Endodermal cell (in vitro differentiated cells): ENCODE measurements around the gene TIMP4. TPM values are rescaled to one million over a fixed set of nuclear protein-coding genes. Genes with fewer than 3 reads are reported as not detected.

Experiments used
- DNase-seq: peaks from one replicate; pipeline ENCODE4 v3.0.0-alpha.2; 2017
- H3K27ac ChIP-seq: 2 replicates; pipeline ENCODE4 v1.5.1; 2013; ENCODE audit warnings: mild to moderate bottlenecking, low read depth, low read length, moderate library complexity
- H3K27me3 ChIP-seq: 2 replicates; pipeline ENCODE4 v1.6.1; 2013; ENCODE audit warnings: mild to moderate bottlenecking, low read length, moderate library complexity; ENCODE audit not compliant: insufficient read depth, control insufficient read depth, poor library complexity, severe bottlenecking
- H3K36me3 ChIP-seq: 2 replicates; pipeline ENCODE4 v1.7.0; 2013; ENCODE audit warnings: mild to moderate bottlenecking, low read length, moderate library complexity; ENCODE audit not compliant: control insufficient read depth, insufficient read depth
- H3K4me1 ChIP-seq: one replicate; pipeline ENCODE4 v1.7.0; 2013; ENCODE audit warnings: low read length; ENCODE audit not compliant: control insufficient read depth, insufficient read depth
- H3K4me3 ChIP-seq: 2 replicates; pipeline ENCODE4 v1.5.1; 2013; ENCODE audit warnings: mild to moderate bottlenecking, low read length, moderate library complexity
- H3K9ac ChIP-seq: 2 replicates; pipeline ENCODE4 v1.6.1; 2013; ENCODE audit warnings: mild to moderate bottlenecking, low read length, moderate library complexity; ENCODE audit not compliant: poor library complexity, severe bottlenecking; ENCODE audit errors: extremely low read depth
- H3K9me3 ChIP-seq: 2 replicates; pipeline ENCODE4 v1.6.1; 2013; ENCODE audit warnings: mild to moderate bottlenecking, low read length, moderate library complexity; ENCODE audit not compliant: control insufficient read depth
- H3K27ac Mint-ChIP-seq: 2 replicates; pipeline ENCODE4 v1.8.0; 2020; ENCODE audit warnings: mixed read lengths
- H3K27me3 Mint-ChIP-seq: 2 replicates; pipeline ENCODE4 v1.8.0; 2021; ENCODE audit warnings: mild to moderate bottlenecking, mixed read lengths; ENCODE audit not compliant: insufficient read depth
- H3K36me3 Mint-ChIP-seq: 2 replicates; pipeline ENCODE4 v1.8.0; 2020; ENCODE audit warnings: low read depth, mixed read lengths
- H3K4me1 Mint-ChIP-seq: 2 replicates; pipeline ENCODE4 v1.8.0; 2020; ENCODE audit warnings: mixed read lengths
- H3K4me3 Mint-ChIP-seq: 2 replicates; pipeline ENCODE4 v1.8.0; 2020; ENCODE audit warnings: mild to moderate bottlenecking, moderate library complexity, mixed read lengths
- H3K9me3 Mint-ChIP-seq: 2 replicates; pipeline ENCODE4 v1.8.0; 2020; ENCODE audit warnings: mild to moderate bottlenecking, mixed read lengths
- WGBS, 2 experiments: methylation state at CpG; one replicate each; pipeline versions ENCODE4 v1.1.5 to v1.1.7; 2013; ENCODE audit warnings: missing lambda C conversion rate in 2 of 2, mixed read lengths in 1 of 2; ENCODE audit not compliant: insufficient coverage in 1 of 2, insufficient read length in 1 of 2; 5-methylcytosine and 5-hydroxymethylcytosine counted together
- total RNA-seq, 2 donors: library from RNA; stranded (reverse); fragmentation: NEBNext Ultra II Directional in 1 of 2; extraction: Animal tissue kit (Norgen Biotek cat#: 25700) in 1 of 2; gene quantifications; 2 replicates in 1 of 2; 3 replicates in 1 of 2; pipeline ENCODE4 v1.2.1, GENCODE V29; 2021
- TF ChIP-seq, protein P1 (sequence below): fragments of 200-600 bp; sonication (generic); conservative IDR thresholded peaks from 2 replicates; pipeline ENCODE4 v1.5.0; 2021; ENCODE audit warnings: antibody characterized with exemption, mild to moderate bottlenecking

Gene TIMP4
- total RNA-seq, 2 donors from 2014 or later, result 4.4 TPM; not detected in 1

DNA sequence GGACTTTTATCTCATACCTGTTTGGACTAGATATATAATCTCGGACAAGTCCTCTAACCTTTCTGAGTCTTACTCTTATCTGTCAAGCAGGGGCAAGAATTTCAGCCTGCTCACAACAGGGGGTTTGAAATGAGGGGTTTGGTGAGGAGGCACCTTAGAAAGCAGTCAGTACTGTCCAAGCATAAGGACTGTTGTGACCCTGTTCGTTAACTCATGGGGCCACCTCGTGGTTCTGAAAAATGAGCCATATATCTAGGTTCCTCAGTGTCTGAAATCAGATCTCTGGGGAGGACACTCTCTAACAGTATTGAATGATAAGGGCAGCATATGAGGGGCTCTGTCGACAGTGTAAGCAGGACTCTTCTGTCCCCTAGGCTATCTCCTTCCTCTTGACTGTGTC lies 7.2 kb upstream of the TIMP4 start:
- peaks cover 18% of the 10 kb centered on the region for H3K36me3 Mint-ChIP-seq
- no peaks in the 10 kb centered on the region for H3K4me1 ChIP-seq
- H3K4me3 ChIP-seq, result no peak overlapping the region
- H3K9me3 Mint-ChIP-seq, result no peaks in the 10 kb centered on the region
- 87 to 89% methylated on average over 3 to 4 of the region's 4 CpGs for WGBS, 2 experiments
- H3K27me3 ChIP-seq, result no peaks in the 10 kb centered on the region
- no peak overlapping the region for H3K27ac Mint-ChIP-seq
- no peaks in the 10 kb centered on the region for H3K9me3 ChIP-seq
- peaks cover 6% of the 10 kb centered on the region for H3K4me1 Mint-ChIP-seq
- H3K36me3 ChIP-seq, result no peaks in the 10 kb centered on the region
- no peaks in the 10 kb centered on the region for H3K27me3 Mint-ChIP-seq
- TF ChIP-seq, protein P1, sequence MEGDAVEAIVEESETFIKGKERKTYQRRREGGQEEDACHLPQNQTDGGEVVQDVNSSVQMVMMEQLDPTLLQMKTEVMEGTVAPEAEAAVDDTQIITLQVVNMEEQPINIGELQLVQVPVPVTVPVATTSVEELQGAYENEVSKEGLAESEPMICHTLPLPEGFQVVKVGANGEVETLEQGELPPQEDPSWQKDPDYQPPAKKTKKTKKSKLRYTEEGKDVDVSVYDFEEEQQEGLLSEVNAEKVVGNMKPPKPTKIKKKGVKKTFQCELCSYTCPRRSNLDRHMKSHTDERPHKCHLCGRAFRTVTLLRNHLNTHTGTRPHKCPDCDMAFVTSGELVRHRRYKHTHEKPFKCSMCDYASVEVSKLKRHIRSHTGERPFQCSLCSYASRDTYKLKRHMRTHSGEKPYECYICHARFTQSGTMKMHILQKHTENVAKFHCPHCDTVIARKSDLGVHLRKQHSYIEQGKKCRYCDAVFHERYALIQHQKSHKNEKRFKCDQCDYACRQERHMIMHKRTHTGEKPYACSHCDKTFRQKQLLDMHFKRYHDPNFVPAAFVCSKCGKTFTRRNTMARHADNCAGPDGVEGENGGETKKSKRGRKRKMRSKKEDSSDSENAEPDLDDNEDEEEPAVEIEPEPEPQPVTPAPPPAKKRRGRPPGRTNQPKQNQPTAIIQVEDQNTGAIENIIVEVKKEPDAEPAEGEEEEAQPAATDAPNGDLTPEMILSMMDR, result no peak
- no peak overlapping the region for H3K27ac ChIP-seq
- H3K4me3 Mint-ChIP-seq, result no peak overlapping the region
- DNase-seq, result no peak
- H3K9ac ChIP-seq, result no peak overlapping the region

DNA sequence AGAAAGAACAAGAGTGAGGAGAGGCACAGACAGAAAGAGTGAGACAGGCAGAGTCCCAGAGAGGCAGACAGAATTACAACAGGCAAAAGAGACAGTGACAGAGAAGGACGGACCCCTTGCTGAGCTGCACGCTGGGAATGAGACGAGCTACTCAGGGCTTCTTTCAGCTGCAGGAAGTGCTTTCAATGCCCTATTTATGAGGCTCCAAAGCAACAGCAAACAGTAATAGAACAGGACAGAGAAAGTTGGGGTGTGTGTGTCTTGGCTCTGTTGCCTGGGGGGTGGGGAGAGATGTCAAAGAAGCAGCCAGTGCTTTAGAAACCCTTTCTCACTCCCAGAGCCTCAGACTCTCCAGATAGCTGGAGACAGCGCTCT lies 502 bp upstream of the TIMP4 start:
- peak; percentile 90 for DNase-seq
- Mint-ChIP-seq H3K27ac (peak overlapping the region; percentile 76), H3K4me3 (peak overlapping the region; percentile 47), H3K27me3 (no peaks in the 10 kb centered on the region), H3K9me3 (no peaks in the 10 kb centered on the region), H3K4me1 (peaks cover 12% of the 10 kb centered on the region), H3K36me3 (peaks cover 2% of the 10 kb centered on the region)
- Histone ChIP-seq H3K36me3 (no peaks in the 10 kb centered on the region), H3K27me3 (no peaks in the 10 kb centered on the region), H3K4me1 (peaks cover 5% of the 10 kb centered on the region), H3K27ac (peak overlapping the region; percentile 79), H3K9me3 (no peaks in the 10 kb centered on the region), H3K4me3 (peak overlapping the region; percentile 64), H3K9ac (no peak overlapping the region)
- TF ChIP-seq, protein P1, result no peak
- WGBS, 2 experiments, result 12 to 29% methylated on average over 4 of the region's 4 CpGs

- H3K4me3 Mint-ChIP-seq, result no peak overlapping the region
- no peaks in the 10 kb centered on the region for H3K36me3 Mint-ChIP-seq
- no peak overlapping the region for H3K27ac ChIP-seq
- no peaks in the 10 kb centered on the region for H3K27me3 Mint-ChIP-seq
- H3K4me1 Mint-ChIP-seq, result peaks cover 12% of the 10 kb centered on the region
- no peak for DNase-seq
- TF ChIP-seq, protein P1, result no peak
- H3K9me3 Mint-ChIP-seq, result no peaks in the 10 kb centered on the region
- H3K27me3 ChIP-seq, result no peaks in the 10 kb centered on the region
- H3K9me3 ChIP-seq, result no peaks in the 10 kb centered on the region
- peaks cover 5% of the 10 kb centered on the region for H3K4me1 ChIP-seq
- no peak overlapping the region for H3K4me3 ChIP-seq
- WGBS, 2 experiments, result 95% methylated on average over 1 of the region's 1 CpG; no CpG with 5 or more reads in 1 of the 2 experiments
- no peak overlapping the region for H3K27ac Mint-ChIP-seq
- no peak overlapping the region for H3K9ac ChIP-seq
- H3K36me3 ChIP-seq, result no peaks in the 10 kb centered on the region
These were observed 1.7 kb downstream of the TIMP4 start for GRCh38 chr3:12157026-12157425.
